Cardiac muscle cell (in vitro differentiated cells and primary cell): Measurements from ENCODE around the gene LMOD1. TPM values are rescaled to one million over a fixed set of nuclear protein-coding genes. Genes with fewer than 3 reads are reported as not detected.

Source experiments
- DNase-seq, 2 donors: peaks; one replicate each; pipeline versions ENCODE4 v3.0.0 to v3.0.0-alpha.2; 2010 to 2017; ENCODE audit warnings: low read depth in 1 of 2, low spot score in 1 of 2
- H3K27ac ChIP-seq: fragments of 200-600 bp; sonication (generic); 2 replicates; pipeline ENCODE4 v1.5.1; 2016
- H3K27me3 ChIP-seq: fragments of 200-600 bp; sonication (generic); 2 replicates; pipeline ENCODE4 v1.6.0; 2016; ENCODE audit warnings: control low read depth
- H3K36me3 ChIP-seq: fragments of 200-600 bp; sonication (generic); 2 replicates; pipeline ENCODE4 v1.5.1; 2016; ENCODE audit warnings: control low read depth
- H3K4me1 ChIP-seq: fragments of 200-600 bp; sonication (generic); 2 replicates; pipeline ENCODE4 v1.8.1; 2017; ENCODE audit warnings: low read depth, mild to moderate bottlenecking, mixed run types
- H3K4me3 ChIP-seq: fragments of 200-600 bp; sonication (generic); 2 replicates; pipeline ENCODE4 v1.5.1; 2016; ENCODE audit warnings: mild to moderate bottlenecking
- H3K9me3 ChIP-seq: fragments of 200-600 bp; sonication (generic); 2 replicates; pipeline ENCODE4 v1.5.1; 2017; ENCODE audit warnings: low read depth, mild to moderate bottlenecking, control low read depth
- polyA plus RNA-seq: library from polyadenylated mRNA; unstranded; fragments of >200 nt; fragmentation: Nextera tagmentation; extraction: Ambion mirVana; gene quantifications from 2 replicates; pipeline ENCODE4 v1.2.1, GENCODE V29; 2016
- total RNA-seq: library from RNA; depleted of rRNA; stranded (reverse); fragments of >200 nt; gene quantifications from 2 replicates; pipeline ENCODE4 v1.2.3, GENCODE V29; 2016
- TF ChIP-seq, protein P1 (sequence below): IDR thresholded peaks from 2 replicates; pipeline ENCODE4 v1.5.1; 2012; ENCODE audit warnings: low read depth, mild to moderate bottlenecking, low read length

Gene LMOD1
- total and polyA plus RNA-seq, 2 experiments from 2014 or later, result 27.4 to 75.6 TPM

DNA sequence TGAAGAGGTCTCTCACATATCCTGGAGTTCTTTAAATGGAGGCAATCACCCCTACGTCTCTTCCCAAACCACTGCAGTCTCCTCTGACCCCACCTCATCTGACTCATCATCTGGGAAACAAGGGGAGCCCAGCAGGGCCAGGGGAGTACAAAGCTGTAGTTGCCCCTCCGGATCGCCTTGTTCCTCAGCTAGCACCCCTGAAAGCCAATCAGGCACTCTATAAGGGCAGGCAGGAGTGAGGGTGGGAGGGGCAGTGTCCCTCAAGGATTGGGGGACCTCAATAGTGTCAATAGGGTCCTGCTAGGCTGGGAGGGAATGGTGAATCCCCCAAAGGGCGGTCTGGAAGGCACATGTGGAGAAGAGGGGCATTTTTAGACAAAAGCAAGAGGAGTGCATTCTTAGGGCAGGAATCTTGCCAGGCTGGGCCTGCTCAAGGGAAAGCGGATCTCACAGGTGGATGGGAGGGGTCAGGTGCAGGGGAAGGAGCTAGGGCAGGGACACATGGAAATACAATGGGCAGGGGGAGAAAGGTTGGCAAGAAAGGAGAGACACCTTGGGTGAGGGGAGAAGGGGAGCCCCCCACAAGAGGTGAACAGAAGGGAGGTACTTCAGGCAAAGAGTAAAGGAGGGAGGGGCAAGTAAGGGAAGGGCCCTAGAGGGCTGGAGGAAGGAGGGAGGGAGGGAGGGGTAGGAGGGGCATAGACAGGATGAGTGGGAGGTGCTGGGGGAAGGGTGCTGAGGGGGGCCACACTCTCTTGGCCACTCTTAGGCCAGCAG lies 51.8 kb downstream of the LMOD1 start:
- Histone ChIP-seq H3K4me3 (no peak overlapping the region), H3K27ac (peak overlapping the region; percentile 45)

DNA sequence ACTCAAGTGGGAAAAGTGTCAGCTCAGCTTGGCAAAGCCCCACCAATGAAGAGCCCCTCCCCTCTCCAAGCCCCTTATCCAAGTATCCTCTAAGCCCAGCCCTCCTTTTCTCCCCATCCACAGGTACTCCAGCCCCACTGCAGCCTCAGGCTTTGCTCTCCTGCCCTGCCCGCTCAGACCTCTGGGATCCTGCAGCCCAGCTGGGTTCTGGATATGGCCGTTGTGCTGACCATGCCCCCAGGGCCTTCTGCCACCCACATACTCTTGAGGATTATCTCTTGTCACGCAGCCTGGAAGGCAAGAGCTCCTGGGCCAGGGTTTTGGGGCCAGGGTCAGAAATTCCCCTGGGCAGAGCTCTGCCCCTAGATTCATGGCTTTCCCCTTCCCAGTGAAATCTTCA lies 52.9 kb downstream of the LMOD1 start:
- TF ChIP-seq, protein P1, sequence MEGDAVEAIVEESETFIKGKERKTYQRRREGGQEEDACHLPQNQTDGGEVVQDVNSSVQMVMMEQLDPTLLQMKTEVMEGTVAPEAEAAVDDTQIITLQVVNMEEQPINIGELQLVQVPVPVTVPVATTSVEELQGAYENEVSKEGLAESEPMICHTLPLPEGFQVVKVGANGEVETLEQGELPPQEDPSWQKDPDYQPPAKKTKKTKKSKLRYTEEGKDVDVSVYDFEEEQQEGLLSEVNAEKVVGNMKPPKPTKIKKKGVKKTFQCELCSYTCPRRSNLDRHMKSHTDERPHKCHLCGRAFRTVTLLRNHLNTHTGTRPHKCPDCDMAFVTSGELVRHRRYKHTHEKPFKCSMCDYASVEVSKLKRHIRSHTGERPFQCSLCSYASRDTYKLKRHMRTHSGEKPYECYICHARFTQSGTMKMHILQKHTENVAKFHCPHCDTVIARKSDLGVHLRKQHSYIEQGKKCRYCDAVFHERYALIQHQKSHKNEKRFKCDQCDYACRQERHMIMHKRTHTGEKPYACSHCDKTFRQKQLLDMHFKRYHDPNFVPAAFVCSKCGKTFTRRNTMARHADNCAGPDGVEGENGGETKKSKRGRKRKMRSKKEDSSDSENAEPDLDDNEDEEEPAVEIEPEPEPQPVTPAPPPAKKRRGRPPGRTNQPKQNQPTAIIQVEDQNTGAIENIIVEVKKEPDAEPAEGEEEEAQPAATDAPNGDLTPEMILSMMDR, result no peak
- H3K4me3 ChIP-seq, result no peak overlapping the region
- DNase-seq, result no peak
- H3K9me3 ChIP-seq, result no peaks in the 10 kb centered on the region
- H3K27ac ChIP-seq, result no peak overlapping the region
- peaks cover 13% of the 10 kb centered on the region for H3K4me1 ChIP-seq
- peaks cover 8% of the 10 kb centered on the region for H3K36me3 ChIP-seq
- H3K27me3 ChIP-seq, result no peaks in the 10 kb centered on the region

More for the DNA sequence above, 51.8 kb downstream of the LMOD1 start:
- Histone ChIP-seq H3K4me1 (peaks cover 13% of the 10 kb centered on the region), H3K36me3 (peaks cover 14% of the 10 kb centered on the region), H3K9me3 (no peaks in the 10 kb centered on the region), H3K27me3 (no peaks in the 10 kb centered on the region)
- no peak for DNase-seq
- TF ChIP-seq, protein P1, result no peak

DNA sequence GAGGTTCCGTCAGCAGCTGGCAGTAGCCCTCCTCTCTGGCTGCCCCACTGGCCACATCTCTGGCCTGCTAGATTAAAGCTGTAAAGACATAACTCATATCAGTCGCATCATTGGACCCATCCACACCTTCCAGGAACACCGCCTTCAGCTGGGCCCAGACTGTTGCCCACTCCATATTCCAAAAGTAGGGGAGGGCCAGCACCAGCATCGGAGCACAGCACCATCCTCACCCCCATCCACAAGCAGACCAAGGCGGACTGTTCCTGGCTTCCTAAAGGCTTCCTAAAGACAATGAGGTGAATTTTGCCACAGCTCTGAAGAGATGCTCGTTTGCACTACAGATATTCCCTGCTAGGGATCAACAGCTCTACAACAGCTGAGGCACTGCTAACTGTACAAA lies 54.1 kb downstream of the LMOD1 start:
- DNase-seq, result no peak
- H3K27ac ChIP-seq, result no peak overlapping the region
- no peaks in the 10 kb centered on the region for H3K9me3 ChIP-seq
- H3K27me3 ChIP-seq, result no peaks in the 10 kb centered on the region
- H3K4me1 ChIP-seq, result peaks cover 13% of the 10 kb centered on the region
- H3K4me3 ChIP-seq, result no peak overlapping the region
- TF ChIP-seq, protein P1, result no peak
- peaks cover under 1% of the 10 kb centered on the region for H3K36me3 ChIP-seq

DNA sequence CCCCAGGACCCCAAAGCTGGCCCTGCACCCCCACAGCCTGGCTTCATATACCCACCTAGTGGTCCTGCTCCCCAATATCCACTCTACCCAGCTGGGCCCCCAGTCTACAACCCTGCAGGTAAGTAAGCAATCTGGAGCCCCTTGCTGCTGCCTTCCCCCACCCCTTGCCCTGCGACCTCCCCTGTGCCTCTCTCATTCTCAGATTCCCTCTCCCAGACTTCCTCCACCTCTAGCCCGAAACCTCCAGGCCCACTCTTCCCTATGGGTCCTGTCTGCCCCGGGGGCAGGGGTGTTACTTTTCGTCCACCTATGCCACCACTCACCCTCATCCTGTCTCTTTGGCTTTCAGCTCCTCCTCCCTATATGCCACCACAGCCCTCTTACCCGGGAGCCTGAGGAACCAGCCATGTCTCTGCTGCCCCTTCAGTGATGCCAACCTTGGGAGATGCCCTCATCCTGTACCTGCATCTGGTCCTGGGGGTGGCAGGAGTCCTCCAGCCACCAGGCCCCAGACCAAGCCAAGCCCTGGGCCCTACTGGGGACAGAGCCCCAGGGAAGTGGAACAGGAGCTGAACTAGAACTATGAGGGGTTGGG lies 54.8 kb downstream of the LMOD1 start:
- TF ChIP-seq, protein P1, result no peak
- H3K4me1 ChIP-seq, result peaks cover 13% of the 10 kb centered on the region
- DNase-seq, result no peak

DNA sequence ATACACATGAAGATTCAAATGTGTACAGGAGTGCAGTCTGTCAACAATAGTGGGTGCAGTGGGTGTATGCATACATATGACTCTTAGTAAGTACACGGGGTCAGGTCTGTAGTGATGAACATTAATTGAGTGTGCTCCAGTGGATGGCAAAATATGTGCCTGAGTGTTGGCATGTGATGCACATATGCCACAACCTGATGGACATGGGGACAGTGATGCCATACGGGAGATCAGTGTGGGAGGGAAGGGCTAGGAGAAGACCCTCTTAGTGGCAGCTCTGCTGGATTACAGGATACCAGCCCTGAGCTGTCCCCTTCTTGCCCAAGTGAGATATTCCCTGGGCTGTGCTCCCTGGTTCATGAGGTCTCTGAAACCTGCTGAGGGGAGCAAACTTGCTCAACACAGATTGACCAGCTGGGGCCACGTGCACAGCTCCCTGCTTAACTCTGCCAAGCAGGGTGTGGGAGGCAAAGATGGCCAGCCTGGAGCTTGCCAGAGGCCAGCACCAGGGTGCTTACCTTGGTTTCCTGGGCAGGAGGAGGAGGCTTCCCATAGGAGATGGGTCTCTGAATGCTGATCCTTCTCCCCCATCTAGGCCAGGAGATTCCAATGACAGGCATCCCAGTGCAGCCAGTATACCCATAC lies 55.4 kb downstream of the LMOD1 start:
- peaks cover 13% of the 10 kb centered on the region for H3K4me1 ChIP-seq
- no peaks in the 10 kb centered on the region for H3K27me3 ChIP-seq
- H3K36me3 ChIP-seq, result no peaks in the 10 kb centered on the region
- TF ChIP-seq, protein P1, result no peak
- DNase-seq, result no peak
- H3K4me3 ChIP-seq, result no peak overlapping the region
- H3K9me3 ChIP-seq, result no peaks in the 10 kb centered on the region
- H3K27ac ChIP-seq, result no peak overlapping the region

More for the DNA sequence above, 54.8 kb downstream of the LMOD1 start:
- H3K36me3 ChIP-seq, result no peaks in the 10 kb centered on the region
- no peaks in the 10 kb centered on the region for H3K27me3 ChIP-seq
- H3K9me3 ChIP-seq, result no peaks in the 10 kb centered on the region
- H3K4me3 ChIP-seq, result no peak overlapping the region
- no peak overlapping the region for H3K27ac ChIP-seq
